HFF-Myc (cell line): Measurements from ENCODE around the gene ASPG.
"Not testable (repeated sequence)": the region's sequence is repeated elsewhere in the genome, so short reads cannot be mapped to it uniquely, and the experiment has no call there.

Source experiments
- DNase-seq: peaks from one replicate; pipeline ENCODE4 v3.0.0-alpha.2; 2011; ENCODE audit warnings: low read depth; ENCODE audit errors: extremely low read depth
- H3K4me3 ChIP-seq: replicated peaks from 2 replicates; pipeline ENCODE4 v1.5.1; 2011; ENCODE audit warnings: low read depth, mild to moderate bottlenecking, control low read depth, low read length
- CTCF ChIP-seq: IDR thresholded peaks from 2 replicates; pipeline ENCODE4 v1.5.1; 2012; ENCODE audit warnings: mild to moderate bottlenecking, low read depth, low read length, control low read depth; ENCODE audit errors: missing control alignments

ASPG gene

GRCh38 chr14:104151566-104152245, 66.2 kb downstream of the ASPG start:
- DNase-seq, result no peak
- H3K4me3 ChIP-seq, result no peak overlapping the region
- no peak for TF ChIP-seq CTCF

DNA sequence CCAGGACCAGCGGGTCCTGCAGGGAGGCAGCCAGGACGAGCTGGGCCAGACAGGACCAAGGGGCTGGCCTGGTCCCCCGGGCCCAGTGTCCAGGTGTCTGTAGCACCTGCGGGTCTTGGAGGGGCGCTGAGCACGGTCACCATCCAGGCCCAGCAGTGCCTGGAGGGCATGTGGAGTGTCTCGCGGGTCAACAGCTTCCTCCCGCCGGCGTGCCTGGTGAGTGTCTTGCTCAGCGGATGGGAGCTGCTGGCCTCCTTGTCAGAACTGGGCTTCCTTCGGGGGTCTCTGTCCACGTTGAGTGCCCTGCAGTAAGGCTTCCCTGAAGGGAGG, 66.7 kb downstream of the ASPG start:
- no peak for DNase-seq
- TF ChIP-seq CTCF, result no peak
- H3K4me3 ChIP-seq, result no peak overlapping the region

- no peak for DNase-seq
- TF ChIP-seq CTCF, result no peak
- no peak overlapping the region for H3K4me3 ChIP-seq
Observed at GRCh38 chr14:104152686-104153393, 67.3 kb downstream of the ASPG start.

DNA sequence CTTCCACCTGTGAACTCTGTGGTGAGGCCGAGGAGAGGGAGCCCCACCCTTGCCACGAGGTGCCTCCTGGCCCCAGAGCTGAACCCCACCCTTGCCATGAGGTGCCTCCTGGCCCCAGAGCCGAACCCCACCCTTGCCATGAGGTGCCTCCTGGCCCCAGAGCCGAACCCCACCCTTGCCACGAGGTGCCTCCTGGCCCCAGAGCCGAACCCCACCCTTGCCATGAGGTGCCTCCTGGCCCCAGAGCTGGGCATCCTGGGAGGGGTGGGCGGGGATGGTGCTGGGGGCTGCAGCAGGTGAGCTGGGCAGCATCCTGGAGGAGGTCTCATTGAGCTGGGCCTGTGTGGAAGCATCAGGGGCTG, 67.9 kb downstream of the ASPG start:
- not testable (repeated sequence) for DNase-seq, H3K4me3 ChIP-seq

DNA sequence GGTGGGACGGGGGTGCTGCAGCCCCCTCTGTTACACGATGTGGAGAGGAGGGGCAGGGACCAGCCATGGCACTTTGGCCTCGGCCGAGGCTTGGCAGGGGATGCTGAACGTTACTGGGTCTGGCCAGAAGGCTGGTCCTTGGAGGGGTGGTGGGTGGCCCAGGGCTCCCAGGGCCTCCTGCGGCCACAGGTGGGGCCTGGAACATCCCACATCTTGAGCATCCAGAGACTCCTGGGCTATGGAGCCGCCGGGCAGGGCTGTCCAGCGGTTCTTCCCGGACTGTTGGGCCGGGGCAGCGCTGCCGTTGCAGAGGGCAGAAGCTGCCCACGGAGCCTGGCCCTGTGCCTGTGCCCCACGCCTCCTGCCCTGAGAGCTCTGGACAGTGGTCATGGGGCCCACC, 68.7 kb downstream of the ASPG start:
- TF ChIP-seq CTCF, result no peak
- no peak for DNase-seq
- no peak overlapping the region for H3K4me3 ChIP-seq

DNA sequence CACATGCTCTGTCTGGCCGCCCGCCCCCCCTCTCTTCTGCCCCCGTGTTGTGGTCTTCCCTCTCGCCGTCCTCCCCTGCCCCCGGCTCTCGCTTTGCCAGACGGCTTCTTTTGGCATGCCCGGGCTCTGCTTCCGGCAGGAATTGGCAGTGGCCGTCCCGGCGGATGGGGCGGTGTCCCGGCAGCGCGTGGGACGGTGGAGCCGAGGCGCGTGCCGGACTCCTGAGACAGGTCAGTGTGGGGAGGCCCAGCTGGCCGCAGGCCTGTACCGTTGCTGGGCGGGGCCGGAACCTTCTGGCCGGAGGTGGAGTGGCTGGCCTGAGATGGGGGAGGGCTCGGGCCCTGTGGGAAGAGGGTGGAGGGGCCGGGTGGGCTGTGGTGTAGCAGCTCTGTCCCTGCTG, 70.0 kb downstream of the ASPG start:
- H3K4me3 ChIP-seq, result no peak overlapping the region
- no peak for DNase-seq
- no peak for TF ChIP-seq CTCF

DNA sequence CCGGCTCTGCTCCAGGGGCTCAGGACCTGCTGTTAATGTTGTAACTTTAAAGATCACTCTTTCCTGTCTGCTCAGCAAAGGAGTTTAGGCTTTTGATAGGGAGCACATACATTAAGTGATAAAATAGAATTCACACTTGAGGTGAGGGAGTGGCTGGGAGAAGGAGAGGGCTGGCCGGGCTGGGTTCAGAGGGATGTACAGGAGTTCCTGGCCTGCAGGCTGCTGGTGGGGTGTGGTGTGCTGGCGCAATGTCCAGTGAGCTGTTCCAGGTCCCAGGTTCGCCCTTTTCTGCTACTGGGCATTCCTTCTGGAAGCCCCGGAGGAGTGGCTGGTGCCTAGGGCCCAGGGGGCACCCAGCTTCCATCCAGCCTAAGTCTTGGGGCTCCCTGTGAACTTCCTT, 70.6 kb downstream of the ASPG start:
- no peak for TF ChIP-seq CTCF
- no peak for DNase-seq
- no peak overlapping the region for H3K4me3 ChIP-seq
